Adrenal gland (tissue), 12 donors: ENCODE measurements around the gene MAN1C1. TPM values are rescaled to one million over a fixed set of nuclear protein-coding genes. Genes with fewer than 3 reads are reported as not detected.

Source experiments
- DNase-seq, 7 donors: peaks; one replicate each; pipeline ENCODE4 v3.0.0-alpha.2; 2019 to 2020
- H3K27ac ChIP-seq, 5 donors: fragments of 200-600 bp; sonication (generic) in 4 of 5; 1 replicate in 3 of 5; 2 replicates in 2 of 5; pipeline versions ENCODE4 v1.5.1 to v1.8.0; 2016 to 2020; ENCODE audit warnings: mild to moderate bottlenecking in 1 of 5
- H3K27me3 ChIP-seq: fragments of 200-600 bp; 2 replicates; pipeline ENCODE4 v1.8.0; 2021
- H3K36me3 ChIP-seq, 2 donors: fragments of 200-600 bp; replicated peaks in 1 of 2; 1 replicate in 1 of 2; 2 replicates in 1 of 2; pipeline versions ENCODE4 v1.5.1 to v1.8.0; 2018 to 2022
- H3K4me1 ChIP-seq, 2 donors: fragments of 200-600 bp; replicated peaks in 1 of 2; 1 replicate in 1 of 2; 2 replicates in 1 of 2; pipeline versions ENCODE4 v1.5.1 to v1.8.0; 2018 to 2021
- H3K4me3 ChIP-seq, 4 donors: fragments of 200-600 bp; sonication (generic) in 3 of 4; one replicate each; pipeline ENCODE4 v1.5.1; 2016 to 2018
- H3K9me3 ChIP-seq, 3 donors: fragments of 200-600 bp; sonication (generic) in 1 of 3; replicated peaks in 1 of 3; 1 replicate in 2 of 3; 2 replicates in 1 of 3; pipeline versions ENCODE4 v1.5.1 to v1.8.0; 2016 to 2021
- POLR2A ChIP-seq, 2 donors: fragments of 450-650 bp; IDR thresholded peaks; one replicate each; pipeline ENCODE4 v1.6.1; 2017; ENCODE audit warnings: antibody characterized with exemption in 2 of 2, mild to moderate bottlenecking in 2 of 2, moderate library complexity in 1 of 2
- WGBS, 4 donors: extraction: QIAGEN DNeasy Blood & Tissue Kit in 2 of 4; methylation state at CpG; one replicate each; pipeline versions ENCODE4 v1.1.5 to v1.1.7; 2013 to 2017; 5-methylcytosine and 5-hydroxymethylcytosine counted together
- intact Hi-C, 2 donors: fragments of 100-400 bp; cut with DNase I; formaldehyde crosslinking; loops; one replicate each; pipeline versions ENCODE4 v1.14.1 to v1.15.0; 2022 to 2023
- polyA plus RNA-seq, 3 donors: library from polyadenylated mRNA; stranded (reverse); fragments of 200-250 nt in 2 of 3; fragments of 350-450 nt in 1 of 3; fragmentation: Illumina TruSeq in 1 of 3; extraction: RNeasy Lipid Tissue Mini Kit (QIAGEN cat#74804) in 1 of 3; gene quantifications; one replicate each; pipeline ENCODE4 v1.2.3, GENCODE V29; 2013 to 2014
- total RNA-seq, 9 donors: library from RNA; depleted of rRNA in 4 of 9; stranded (reverse); fragments of >200 nt in 4 of 9; fragments of 120-200 nt in 1 of 9; fragmentation: NEBNext Ultra II Directional in 1 of 9; extraction: Animal tissue kit (Norgen Biotek cat#: 25700) in 1 of 9; gene quantifications; one replicate each; pipeline versions ENCODE4 v1.1.0 to v1.2.4, GENCODE V29; 2013 to 2023
- TF ChIP-seq, protein P1 (sequence below), 6 experiments: fragments of 450-650 bp in 4 of 6; fragments of 200-600 bp in 2 of 6; sonication (generic) in 1 of 6; IDR thresholded peaks; 1 replicate in 5 of 6; 2 replicates in 1 of 6; pipeline versions ENCODE4 v1.5.1 to v1.8.0; 2016 to 2021; ENCODE audit warnings: antibody characterized with exemption in 6 of 6, mild to moderate bottlenecking in 2 of 6, moderate library complexity in 1 of 6
- donor health status: healthy with polysubstance abuse.
- donor health status: Bipolar disorder and iron deficiency.
- donor health status: DM: yes; HTN: yes; CAD: no.
- donor health status: DM: no; HTN: no; CAD: no.
- donor health status: DM: no; HTN: no; CAD: no.
- donor health status: DM: yes; HTN: yes; CAD: no.

The MAN1C1 gene
- total and polyA plus RNA-seq, 12 donors: 2.7 to 58.7 (median 27.7) TPM

DNA sequence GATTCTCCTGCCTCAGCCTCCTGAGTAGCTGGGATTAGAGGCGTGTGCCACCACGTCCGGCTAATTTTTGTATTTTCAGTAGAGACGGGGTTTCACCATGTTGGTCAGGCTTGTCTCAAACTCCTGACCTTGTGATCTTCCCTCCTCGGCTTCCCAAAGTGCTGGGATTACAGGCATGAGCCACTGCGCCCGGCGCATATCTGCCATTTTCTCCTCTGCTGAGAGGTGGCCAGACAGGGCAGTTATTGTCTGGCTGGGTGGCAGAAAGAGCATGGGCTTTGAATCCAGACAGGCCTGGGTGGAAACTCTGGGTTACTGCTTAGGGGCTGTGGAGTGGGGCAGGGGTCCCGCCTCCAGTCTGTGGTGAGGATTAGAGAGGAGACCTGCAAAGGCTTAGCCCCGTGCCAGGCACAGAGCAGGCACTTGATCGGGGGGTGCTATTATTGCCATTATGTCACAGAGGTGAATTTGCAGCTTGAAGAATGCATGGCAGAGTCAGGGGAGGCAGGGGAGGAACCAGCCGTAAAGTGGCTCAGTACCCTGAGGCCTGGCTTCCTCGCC is 73.9 kb downstream of the MAN1C1 start:
- Histone ChIP-seq H3K9me3 (no peaks in the 10 kb centered on the region), H3K4me1 (peaks cover 20 to 49% of the 10 kb centered on the region in 2 donors), H3K27me3 (no peaks in the 10 kb centered on the region), H3K36me3 (no peaks in the 10 kb centered on the region), H3K27ac (no peak overlapping the region), H3K4me3 (no peak overlapping the region)
- DNase-seq: no peak
- TF ChIP-seq POLR2A (IDR thresholded peaks at IDR 0.05): no peak
- TF ChIP-seq, protein P1, sequence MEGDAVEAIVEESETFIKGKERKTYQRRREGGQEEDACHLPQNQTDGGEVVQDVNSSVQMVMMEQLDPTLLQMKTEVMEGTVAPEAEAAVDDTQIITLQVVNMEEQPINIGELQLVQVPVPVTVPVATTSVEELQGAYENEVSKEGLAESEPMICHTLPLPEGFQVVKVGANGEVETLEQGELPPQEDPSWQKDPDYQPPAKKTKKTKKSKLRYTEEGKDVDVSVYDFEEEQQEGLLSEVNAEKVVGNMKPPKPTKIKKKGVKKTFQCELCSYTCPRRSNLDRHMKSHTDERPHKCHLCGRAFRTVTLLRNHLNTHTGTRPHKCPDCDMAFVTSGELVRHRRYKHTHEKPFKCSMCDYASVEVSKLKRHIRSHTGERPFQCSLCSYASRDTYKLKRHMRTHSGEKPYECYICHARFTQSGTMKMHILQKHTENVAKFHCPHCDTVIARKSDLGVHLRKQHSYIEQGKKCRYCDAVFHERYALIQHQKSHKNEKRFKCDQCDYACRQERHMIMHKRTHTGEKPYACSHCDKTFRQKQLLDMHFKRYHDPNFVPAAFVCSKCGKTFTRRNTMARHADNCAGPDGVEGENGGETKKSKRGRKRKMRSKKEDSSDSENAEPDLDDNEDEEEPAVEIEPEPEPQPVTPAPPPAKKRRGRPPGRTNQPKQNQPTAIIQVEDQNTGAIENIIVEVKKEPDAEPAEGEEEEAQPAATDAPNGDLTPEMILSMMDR (IDR thresholded peaks at IDR 0.05): no peak
- 95 to 98% (median 96%) methylated on average over 12 to 13 of the region's 13 CpGs for WGBS, 4 donors
- intact Hi-C loops: no loop called here

GRCh38 chr1:25691211-25691610 is 74.6 kb downstream of the MAN1C1 start:
- 95 to 98% (median 97%) methylated on average over 7 of the region's 7 CpGs for whole genome bisulfite sequencing, 4 donors
- Histone ChIP-seq H3K27me3 (no peaks in the 10 kb centered on the region), H3K36me3 (no peaks in the 10 kb centered on the region), H3K27ac (peak overlapping the region in 1 of 5 donors; percentile 21), H3K4me3 (no peak overlapping the region), H3K9me3 (no peaks in the 10 kb centered on the region), H3K4me1 (peaks cover 28 to 56% of the 10 kb centered on the region in 2 donors)
- no peak for TF ChIP-seq POLR2A (IDR thresholded peaks at IDR 0.05)
- TF ChIP-seq, protein P1 (IDR thresholded peaks at IDR 0.05): no peak
- intact Hi-C loops: no loop called here
- no peak for DNase-seq

GRCh38 chr1:25692560-25692959 is 76.0 kb downstream of the MAN1C1 start:
- intact Hi-C loops: no loop called here
- Histone ChIP-seq H3K27ac (no peak overlapping the region), H3K4me1 (peaks cover 29 to 68% of the 10 kb centered on the region in 2 donors)

GRCh38 chr1:25694167-25695007 is 77.8 kb downstream of the MAN1C1 start:
- Histone ChIP-seq H3K4me1 (peaks cover 29 to 66% of the 10 kb centered on the region in 2 donors), H3K27ac (peak overlapping the region; percentile 78 to 96 (median 95)), H3K4me3 (no peak overlapping the region), H3K27me3 (no peaks in the 10 kb centered on the region), H3K36me3 (no peaks in the 10 kb centered on the region), H3K9me3 (no peaks in the 10 kb centered on the region)
- TF ChIP-seq, protein P1 (IDR thresholded peaks at IDR 0.05): peak in 2 of 6 experiments; percentile 25 to 41
- peak in 1 of 2 donors; percentile 33 for TF ChIP-seq POLR2A (IDR thresholded peaks at IDR 0.05)
- intact Hi-C loops: loop anchor here in 1 of 2 donors (5.0 kb wide), 1 partner anchor 77 kb away; the partner anchor contains the start of gene MAN1C1
- peak in 6 of 7 donors; percentile 54 to 82 (median 68) for DNase-seq
- 25 to 31% (median 27%) methylated on average over 8 to 9 of the region's 9 CpGs for WGBS, 4 donors

More at GRCh38 chr1:25692560-25692959, 76.0 kb downstream of the MAN1C1 start:
- Histone ChIP-seq H3K36me3 (no peaks in the 10 kb centered on the region), H3K9me3 (no peaks in the 10 kb centered on the region), H3K4me3 (no peak overlapping the region), H3K27me3 (no peaks in the 10 kb centered on the region)
- WGBS, 4 donors: 73 to 82% (median 78%) methylated on average over 6 of the region's 6 CpGs
- no peak for DNase-seq
- TF ChIP-seq POLR2A (IDR thresholded peaks at IDR 0.05): no peak
- TF ChIP-seq, protein P1 (IDR thresholded peaks at IDR 0.05): peak in 4 of 6 experiments; percentile 25 to 32 (median 28)
